Rectal smooth muscle tissue (tissue), 1 donor: ENCODE results near the gene VMP1.
"Not testable (repeated sequence)": the region's sequence is repeated elsewhere in the genome, so short reads cannot be mapped to it uniquely, and the experiment has no call there.

Source experiments
- H3K27ac ChIP-seq: one replicate; pipeline ENCODE4 v1.7.0; 2013; ENCODE audit warnings: low read depth, low read length, inconsistent platforms
- H3K27me3 ChIP-seq: one replicate; pipeline ENCODE4 v1.7.0; 2013; ENCODE audit warnings: low read length; ENCODE audit not compliant: control insufficient read depth, insufficient read depth
- H3K36me3 ChIP-seq: one replicate; pipeline ENCODE4 v1.7.0; 2013; ENCODE audit warnings: low read length; ENCODE audit not compliant: control insufficient read depth, insufficient read depth
- H3K4me1 ChIP-seq: one replicate; pipeline ENCODE4 v1.7.0; 2013; ENCODE audit warnings: low read length; ENCODE audit not compliant: control insufficient read depth, insufficient read depth
- H3K4me3 ChIP-seq: one replicate; pipeline ENCODE4 v1.7.0; 2013; ENCODE audit warnings: low read length
- H3K9ac ChIP-seq: one replicate; pipeline ENCODE4 v1.7.0; 2013; ENCODE audit warnings: low read length

VMP1 gene

DNA sequence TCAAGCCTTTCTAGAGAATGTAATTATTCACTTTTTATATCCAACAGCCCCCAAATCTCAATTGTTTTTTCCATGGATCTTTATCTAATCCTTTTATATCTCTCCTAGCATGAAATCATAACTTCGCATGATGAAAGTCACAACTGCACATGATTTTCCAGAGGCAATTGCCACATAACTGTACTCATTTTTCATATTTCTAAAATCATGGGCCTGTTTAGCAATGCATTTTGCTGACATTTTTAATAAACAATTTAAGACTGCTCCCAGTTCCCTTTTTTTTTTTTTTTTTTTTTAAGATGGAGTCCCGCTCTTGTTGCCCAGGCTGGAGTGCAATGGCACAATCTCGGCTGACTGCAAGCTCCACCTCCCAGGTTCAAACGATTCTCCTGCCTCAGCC lies 83.5 kb downstream of the VMP1 start:
- Histone ChIP-seq H3K9ac (no peak overlapping the region), H3K27me3 (no peaks in the 10 kb centered on the region), H3K4me3 (no peak overlapping the region), H3K36me3 (no peaks in the 10 kb centered on the region), H3K27ac (no peak overlapping the region), H3K4me1 (peaks cover 16% of the 10 kb centered on the region)

DNA sequence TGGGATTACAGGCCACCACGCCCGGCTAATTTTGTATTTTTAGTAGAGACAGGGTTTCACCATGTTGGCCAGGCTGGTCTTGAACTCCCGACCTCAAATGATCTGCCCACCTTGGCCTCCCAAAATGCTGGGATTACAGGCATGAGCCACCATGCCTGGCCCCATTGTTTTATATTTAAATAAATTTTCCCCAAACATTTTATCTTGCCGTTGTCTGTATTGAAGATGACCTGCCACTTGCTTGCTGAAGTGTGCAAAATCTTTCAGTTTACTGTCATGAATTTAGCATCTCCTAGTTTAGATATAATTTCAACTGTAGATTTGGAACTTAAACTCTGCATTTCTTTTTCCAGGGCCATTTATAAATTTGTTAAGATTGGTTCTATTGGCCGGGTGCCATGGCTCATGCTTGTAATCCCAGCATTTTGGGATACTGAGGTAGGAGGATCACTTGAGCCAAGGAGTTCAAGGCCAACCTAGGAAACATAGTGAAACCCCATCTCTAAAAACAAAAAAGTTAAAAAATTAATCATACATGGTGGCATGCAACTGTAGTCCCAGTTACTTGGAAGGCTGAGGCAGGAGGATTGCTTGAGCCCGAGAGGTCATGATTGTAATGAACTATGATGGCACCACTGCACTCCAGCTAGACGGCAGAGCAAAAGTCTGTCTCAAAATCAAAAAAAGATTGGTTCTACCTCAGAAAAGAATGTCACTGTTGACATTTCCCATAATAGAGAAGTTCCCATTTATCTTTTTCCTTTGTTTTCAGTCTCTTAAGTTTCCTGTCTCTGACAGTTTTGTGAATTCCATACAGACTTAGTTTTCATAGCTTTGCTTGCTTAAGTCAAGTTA lies 84.4 kb downstream of the VMP1 start:
- Histone ChIP-seq H3K27me3 (no peaks in the 10 kb centered on the region), H3K9ac (no peak overlapping the region), H3K4me1 (peaks cover 7% of the 10 kb centered on the region), H3K36me3 (no peaks in the 10 kb centered on the region), H3K27ac (no peak overlapping the region), H3K4me3 (no peak overlapping the region)

DNA sequence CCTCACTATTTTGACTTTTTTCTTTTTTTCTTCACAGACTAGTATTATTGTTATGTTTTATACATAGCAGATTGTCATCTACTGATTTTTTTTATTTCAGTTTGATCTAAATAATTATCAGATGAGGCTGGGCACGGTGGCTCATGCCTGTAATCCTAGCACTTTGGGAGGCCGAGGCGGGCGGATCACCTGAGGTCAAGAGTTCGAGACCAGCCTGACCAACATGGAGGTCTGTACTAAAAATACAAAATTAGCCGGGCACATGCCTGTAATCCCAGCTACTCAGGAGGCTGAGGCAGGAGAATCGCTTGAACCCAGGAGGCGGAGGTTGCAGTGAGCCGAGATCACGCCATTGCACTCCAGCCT lies 85.0 kb downstream of the VMP1 start:
- H3K36me3 ChIP-seq, H3K27me3 ChIP-seq, H3K27ac ChIP-seq, H3K4me3 ChIP-seq, H3K9ac ChIP-seq, H3K4me1 ChIP-seq: not testable (repeated sequence)

DNA sequence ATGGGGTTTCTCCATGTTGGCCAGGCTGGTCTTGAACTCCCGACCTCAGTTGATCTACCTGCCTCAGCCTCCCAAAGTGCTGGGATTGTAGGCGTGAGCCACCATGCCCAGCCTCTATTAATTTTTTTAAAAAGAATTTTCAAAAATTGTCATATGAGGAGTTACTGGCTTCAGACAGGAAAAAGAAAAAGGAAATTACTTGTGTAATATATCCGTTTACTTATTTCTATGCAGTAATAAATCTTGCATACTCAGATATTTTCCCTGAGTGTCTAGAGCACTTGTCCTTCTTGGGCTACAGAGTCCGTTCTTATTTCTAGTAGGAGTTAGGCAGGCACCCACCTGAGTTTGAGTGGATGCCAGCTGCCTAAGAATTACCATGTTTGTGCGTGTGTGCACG lies 85.8 kb downstream of the VMP1 start:
- H3K4me3 ChIP-seq: no peak overlapping the region
- no peaks in the 10 kb centered on the region for H3K27me3 ChIP-seq
- H3K4me1 ChIP-seq: no peaks in the 10 kb centered on the region
- no peak overlapping the region for H3K27ac ChIP-seq
- no peaks in the 10 kb centered on the region for H3K36me3 ChIP-seq
- H3K9ac ChIP-seq: no peak overlapping the region

DNA sequence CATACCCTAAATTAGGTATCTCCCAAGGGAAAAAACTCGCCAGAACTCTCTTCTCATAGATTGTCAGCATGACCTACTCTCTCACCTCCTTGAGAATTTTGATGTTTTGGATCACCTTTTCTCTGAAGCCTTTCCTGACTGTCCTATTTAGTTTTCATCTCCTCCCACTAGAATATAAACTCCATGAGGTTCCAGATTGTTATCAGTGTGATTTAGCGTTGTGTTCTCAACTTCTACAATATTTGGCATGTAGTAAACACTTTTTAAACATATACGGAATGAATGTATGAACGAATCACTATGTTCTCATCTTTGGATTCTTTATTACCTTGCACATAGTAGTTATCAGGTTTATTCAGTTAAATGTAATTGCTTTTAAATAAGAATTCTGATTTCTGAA lies 88.7 kb downstream of the VMP1 start:
- no peak overlapping the region for H3K27ac ChIP-seq
- no peaks in the 10 kb centered on the region for H3K4me1 ChIP-seq
- H3K27me3 ChIP-seq: no peaks in the 10 kb centered on the region
- H3K9ac ChIP-seq: no peak overlapping the region
- H3K36me3 ChIP-seq: no peaks in the 10 kb centered on the region
- H3K4me3 ChIP-seq: no peak overlapping the region

DNA sequence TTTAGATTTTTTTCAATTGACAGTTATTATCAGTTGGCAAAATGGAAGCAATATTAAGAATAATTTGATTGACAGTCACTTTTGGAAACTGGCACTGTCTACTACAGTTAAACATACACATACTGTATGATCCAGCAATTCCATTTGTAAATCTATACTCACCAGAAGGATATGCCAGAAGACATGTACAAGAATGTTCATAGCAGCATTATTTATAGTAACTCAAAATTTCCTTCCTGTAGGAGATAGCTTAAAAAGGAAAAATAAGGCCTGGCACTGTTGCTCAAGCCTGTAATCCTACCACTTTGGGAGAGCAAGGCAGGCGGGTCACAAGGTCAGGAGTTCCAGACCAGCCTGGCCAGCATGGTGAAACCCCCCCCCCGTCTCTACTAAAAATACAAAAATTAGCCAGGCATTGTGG lies 89.3 kb downstream of the VMP1 start:
- no peak overlapping the region for H3K27ac ChIP-seq
- no peaks in the 10 kb centered on the region for H3K4me1 ChIP-seq
- no peaks in the 10 kb centered on the region for H3K27me3 ChIP-seq
- H3K9ac ChIP-seq: no peak overlapping the region
- no peaks in the 10 kb centered on the region for H3K36me3 ChIP-seq
- no peak overlapping the region for H3K4me3 ChIP-seq

DNA sequence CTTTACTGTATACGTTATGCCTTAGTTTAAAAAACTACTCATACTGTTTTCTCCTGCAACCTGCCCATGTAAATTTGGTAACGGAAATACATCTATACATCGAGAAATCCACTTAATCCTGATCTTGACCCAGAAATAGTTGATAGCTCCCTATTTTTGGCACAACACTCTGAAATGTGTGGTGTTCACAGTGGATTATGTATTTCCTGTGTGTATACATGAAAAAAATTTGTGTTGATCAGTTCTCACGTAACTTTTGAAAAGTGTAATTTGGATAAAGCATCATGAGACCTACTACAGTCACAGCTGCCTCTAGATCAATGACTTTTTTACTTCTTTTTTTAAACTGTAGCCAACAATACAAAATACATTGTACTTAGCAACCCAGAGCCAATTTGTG lies 90.7 kb downstream of the VMP1 start:
- no peak overlapping the region for H3K4me3 ChIP-seq
- H3K9ac ChIP-seq: no peak overlapping the region
- H3K36me3 ChIP-seq: no peaks in the 10 kb centered on the region
- H3K27me3 ChIP-seq: no peaks in the 10 kb centered on the region
- H3K4me1 ChIP-seq: no peaks in the 10 kb centered on the region
- H3K27ac ChIP-seq: no peak overlapping the region

DNA sequence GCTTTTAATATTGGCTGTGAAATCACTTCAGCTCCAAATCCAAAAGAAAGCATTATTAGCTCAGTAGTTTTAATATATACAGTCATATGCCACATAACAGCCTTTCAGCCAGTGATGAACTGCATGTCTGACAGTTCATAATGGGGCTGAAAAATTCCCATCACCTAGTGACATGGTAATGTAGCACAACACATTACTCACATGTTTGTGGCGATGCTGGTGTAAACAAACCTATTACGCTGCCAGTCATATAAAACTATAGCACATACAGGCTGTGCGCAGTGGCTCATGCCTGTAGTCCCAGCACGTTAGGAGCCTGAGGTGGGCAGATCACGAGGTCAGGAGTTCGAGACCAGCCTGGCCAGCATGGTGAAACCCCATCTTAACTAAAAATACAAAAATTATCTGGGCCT lies 93.1 kb downstream of the VMP1 start:
- H3K4me1 ChIP-seq: no peaks in the 10 kb centered on the region
- no peaks in the 10 kb centered on the region for H3K36me3 ChIP-seq
- H3K27ac ChIP-seq: no peak overlapping the region
- H3K4me3 ChIP-seq: no peak overlapping the region
- H3K9ac ChIP-seq: no peak overlapping the region
- no peaks in the 10 kb centered on the region for H3K27me3 ChIP-seq

DNA sequence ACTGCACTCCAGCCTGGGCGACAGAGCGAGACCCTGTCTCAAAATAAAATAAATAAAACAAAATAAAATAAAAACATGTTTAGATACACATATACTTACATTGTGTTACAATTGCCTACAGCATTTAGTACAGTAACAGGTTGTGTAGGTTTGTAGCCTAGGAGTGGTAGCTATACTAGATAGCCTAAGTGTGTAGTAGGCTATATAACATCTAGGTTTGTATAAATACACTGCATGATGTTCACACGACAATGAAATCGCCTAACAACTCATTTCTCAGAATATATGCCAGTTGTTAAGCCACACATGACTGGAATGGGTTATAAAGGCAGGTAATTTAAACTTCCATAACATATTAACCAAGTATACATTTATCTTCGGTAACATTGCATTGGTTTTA lies 94.7 kb downstream of the VMP1 start:
- no peak overlapping the region for H3K9ac ChIP-seq
- H3K4me1 ChIP-seq: no peaks in the 10 kb centered on the region
- no peak overlapping the region for H3K4me3 ChIP-seq
- H3K27ac ChIP-seq: no peak overlapping the region
- no peaks in the 10 kb centered on the region for H3K27me3 ChIP-seq
- H3K36me3 ChIP-seq: no peaks in the 10 kb centered on the region

DNA sequence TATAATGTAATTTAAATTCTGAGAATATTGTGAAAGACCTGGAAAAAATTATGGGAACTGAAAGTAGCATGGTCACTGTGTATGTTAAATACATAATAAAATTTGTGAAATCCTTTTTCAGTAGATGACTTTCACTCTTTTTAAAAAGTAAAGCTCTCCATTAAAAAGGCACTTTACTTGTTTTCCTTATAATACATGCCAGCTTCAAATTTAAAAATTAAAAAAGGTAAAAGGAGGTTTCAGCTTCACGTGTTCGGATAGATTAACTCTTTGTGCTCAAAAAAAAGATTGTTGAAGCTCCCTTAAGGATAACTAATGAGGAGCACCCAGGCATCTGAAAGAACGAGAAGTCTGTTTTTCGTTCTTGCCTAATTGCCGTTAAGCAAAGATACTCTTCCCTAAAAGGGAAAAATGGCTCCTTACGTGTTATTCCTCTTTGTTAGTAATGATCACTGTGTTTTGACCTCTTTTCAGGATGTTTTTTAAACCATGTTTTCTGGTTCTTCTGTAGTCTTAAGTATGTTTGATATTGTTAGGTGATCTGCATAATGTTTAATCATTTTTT lies 97.5 kb downstream of the VMP1 start:
- no peak overlapping the region for H3K9ac ChIP-seq
- H3K27ac ChIP-seq: peak overlapping the region; percentile 69
- no peaks in the 10 kb centered on the region for H3K27me3 ChIP-seq
- H3K4me1 ChIP-seq: peaks cover 3% of the 10 kb centered on the region
- H3K36me3 ChIP-seq: no peaks in the 10 kb centered on the region
- H3K4me3 ChIP-seq: peak overlapping the region; percentile 24

DNA sequence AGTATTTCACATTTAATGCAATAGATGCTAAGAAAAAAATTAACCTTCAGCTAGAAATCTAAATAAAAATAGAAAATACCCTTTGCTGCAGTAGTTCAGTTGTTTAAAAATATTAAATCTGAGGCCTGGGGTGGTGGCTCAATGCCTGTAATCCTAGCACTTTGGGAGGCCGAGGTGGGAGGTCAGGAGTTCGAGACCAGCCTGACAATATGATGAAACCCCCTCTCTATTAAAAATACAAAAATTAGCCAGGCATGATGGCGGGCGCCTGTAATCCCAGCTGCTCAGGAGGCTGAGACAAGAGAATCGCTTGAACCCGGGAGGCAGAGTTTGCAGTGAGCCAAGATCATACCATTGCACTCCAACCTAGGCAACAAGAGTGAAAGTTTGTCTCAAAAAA lies 98.9 kb downstream of the VMP1 start:
- not testable (repeated sequence) for H3K27me3 ChIP-seq, H3K9ac ChIP-seq, H3K4me3 ChIP-seq, H3K36me3 ChIP-seq, H3K4me1 ChIP-seq, H3K27ac ChIP-seq

DNA sequence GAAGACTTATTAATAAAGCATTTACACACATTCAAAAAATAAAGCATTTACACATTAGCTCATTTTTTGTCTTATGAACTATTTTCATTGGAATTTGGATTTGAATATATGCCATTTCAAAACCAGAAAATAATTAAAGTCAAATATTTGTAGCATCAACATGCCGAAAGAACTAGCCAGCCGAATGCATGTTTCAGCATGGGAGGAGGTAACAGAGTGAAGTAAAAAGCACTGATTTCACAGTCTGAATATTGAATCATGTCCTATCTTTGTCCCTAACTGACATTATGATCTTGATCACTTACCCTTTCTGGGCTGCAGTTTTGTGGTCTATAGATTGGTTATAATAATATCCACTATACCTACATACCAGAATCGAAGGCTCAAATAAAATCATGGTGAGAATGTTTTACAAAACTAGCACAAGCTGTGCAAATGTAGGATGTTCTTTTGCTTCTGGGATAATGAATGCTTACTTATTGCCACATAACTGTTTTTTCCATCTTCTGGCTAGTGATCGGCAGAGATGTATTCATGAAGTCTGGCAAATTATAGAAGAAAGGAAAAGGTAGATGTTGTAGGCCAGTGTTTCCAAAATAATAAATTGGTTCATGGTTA lies 100.5 kb downstream of the VMP1 start:
- Histone ChIP-seq H3K4me3 (no peak overlapping the region), H3K27ac (peak overlapping the region; percentile 29), H3K36me3 (peaks cover 6% of the 10 kb centered on the region), H3K4me1 (peaks cover 3% of the 10 kb centered on the region), H3K27me3 (no peaks in the 10 kb centered on the region), H3K9ac (no peak overlapping the region)

DNA sequence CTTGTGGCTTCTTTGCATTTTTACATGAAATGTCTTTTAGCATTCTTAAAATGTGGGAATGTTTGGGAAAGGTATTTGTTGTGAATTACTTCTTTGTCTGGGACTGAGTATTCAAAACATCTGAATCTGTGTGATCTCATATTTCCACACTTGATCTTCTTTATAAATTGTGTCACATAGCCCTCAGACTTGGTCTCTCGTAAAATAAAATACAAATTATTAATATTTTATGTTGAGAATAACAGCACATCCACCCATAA lies 103.4 kb downstream of the VMP1 start:
- Histone ChIP-seq H3K36me3 (peaks cover 10% of the 10 kb centered on the region), H3K9ac (no peak overlapping the region), H3K4me3 (no peak overlapping the region), H3K27me3 (no peaks in the 10 kb centered on the region), H3K4me1 (peaks cover 3% of the 10 kb centered on the region), H3K27ac (no peak overlapping the region)
